Liver (tissue), 3 donors: ENCODE results near the gene HCN3.

Experiments used
- CTCF ChIP-seq: fragments of 150-350 bp; IDR thresholded peaks from 2 replicates; pipeline ENCODE4 v1.5.1; 2017; ENCODE audit warnings: improper control_type of control experiment, low read depth, low read length; ENCODE audit not compliant: missing input control
- SP1 ChIP-seq: IDR thresholded peaks from 2 replicates; pipeline ENCODE4 v1.6.1; 2018; ENCODE audit warnings: antibody characterized with exemption, mild to moderate bottlenecking
- donor health status: healthy.
- donor health status: healthy.

GRCh38 chr1:155254228-155254713, 23.0 kb upstream of the HCN3 start:
- TF ChIP-seq CTCF: no peak
- no peak for TF ChIP-seq SP1
